ENCODE measurements around the gene CSAG3. TPM values are rescaled to one million over a fixed set of nuclear protein-coding genes. Genes with fewer than 3 reads are reported as not detected.
"Not testable (repeated sequence)": the region's sequence is repeated elsewhere in the genome, so short reads cannot be mapped to it uniquely, and the experiment has no call there.

The CSAG3 gene
- total and polyA plus RNA-seq, 2 experiments from 2014 or later, result not detected

GRCh38 chrX:152733261-152733975, 25.6 kb upstream of the CSAG3 start, which contains the start of the genes CSAG1 and MAGEA12:
TSS of gene CSAG1 (minus strand) at chrX:152733721. CDS start at chrX:152732460, 1,261 bp downstream.
TSS of gene MAGEA12 (plus strand) at chrX:152733757. CDS start at chrX:152736162, 2,405 bp downstream.
- DNase-seq, result no peak
- H3K27ac ChIP-seq, result no peak within 1 kb of the TSS
- no peaks in the 10 kb centered on the region for H3K36me3 ChIP-seq (ENCODE audit: low read depth)
- no peak within 1 kb of the TSS for H3K4me2 ChIP-seq (ENCODE audit: unreplicated experiment)
- H4K20me1 ChIP-seq (ENCODE audit: insufficient read depth), result no peaks in the 10 kb centered on the region
- no peaks in the 10 kb centered on the region for H3K4me1 ChIP-seq (ENCODE audit: insufficient read depth)
- no peaks in the 10 kb centered on the region for H3K27me3 ChIP-seq (replicated peaks; ENCODE audit: insufficient read depth)
- no peak within 1 kb of the TSS for H2AFZ ChIP-seq
- in situ Hi-C loops (cut with MboI), result no loop called here
- H3F3A ChIP-seq (ENCODE audit: insufficient read depth), result no peaks in the 10 kb centered on the region
- WGBS, 2 experiments (ENCODE audit: low coverage in 1 of 2, low lambda C conversion rate in 2 of 2, missing lambda C conversion rate in 2 of 2), result 8 to 74% methylated on average over 2 to 14 of the region's 21 CpGs
- no peaks in the 10 kb centered on the region for H3K9me2 ChIP-seq (ENCODE audit: insufficient read depth)
- TF ChIP-seq EZH2phosphoT487 (IDR thresholded peaks at IDR 0.05; ENCODE audit: insufficient read depth, low read depth), result no peak
- no peak for TF ChIP-seq EZH2 (IDR thresholded peaks at IDR 0.05; ENCODE audit: insufficient read depth, poor library complexity, severe bottlenecking)
- no peaks in the 10 kb centered on the region for H3K9me3 ChIP-seq (ENCODE audit: low read depth)
- H3K79me2 ChIP-seq (ENCODE audit: insufficient read depth), result no peaks in the 10 kb centered on the region
- no peak within 1 kb of the TSS for H3K9ac ChIP-seq
- H3K4me3 ChIP-seq, result no peak within 1 kb of the TSS

GRCh38 chrX:152734143-152734858, 24.7 kb upstream of the CSAG3 start:
- in situ Hi-C loops (cut with MboI); H3F3A ChIP-seq (ENCODE audit: insufficient read depth); H3K27ac ChIP-seq; H3K27me3 ChIP-seq (replicated peaks; ENCODE audit: insufficient read depth); H3K9ac ChIP-seq; H3K9me3 ChIP-seq (ENCODE audit: low read depth); H3K79me2 ChIP-seq (ENCODE audit: insufficient read depth); H3K4me1 ChIP-seq (ENCODE audit: insufficient read depth); H3K4me3 ChIP-seq; H3K4me2 ChIP-seq (ENCODE audit: unreplicated experiment); H3K9me2 ChIP-seq (ENCODE audit: insufficient read depth); H2AFZ ChIP-seq; H3K36me3 ChIP-seq (ENCODE audit: low read depth); DNase-seq; H4K20me1 ChIP-seq (ENCODE audit: insufficient read depth): not testable (repeated sequence)
- WGBS, 2 experiments (ENCODE audit: low coverage in 1 of 2, low lambda C conversion rate in 2 of 2, missing lambda C conversion rate in 2 of 2), result 72 to 76% methylated on average over 12 to 19 of the region's 22 CpGs

DNA sequence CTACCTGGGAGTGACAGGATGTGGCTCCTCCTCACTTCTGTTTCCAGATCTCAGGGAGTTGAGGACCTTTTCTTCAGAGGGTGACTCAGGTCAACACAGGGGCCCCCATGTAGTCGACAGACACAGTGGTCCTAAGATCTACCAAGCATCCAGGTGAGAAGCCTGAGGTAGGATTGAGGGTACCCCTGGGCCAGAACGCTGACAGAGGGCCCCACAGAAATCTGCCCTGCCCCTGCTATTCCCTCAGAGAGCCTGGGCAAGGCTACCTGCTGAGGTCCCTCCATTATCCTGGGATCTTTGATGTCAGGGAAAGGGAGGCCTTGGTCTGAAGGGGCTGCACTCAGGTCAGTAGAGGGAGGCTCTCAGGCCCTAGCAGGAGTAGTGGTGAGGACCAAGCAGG, 23.9 kb upstream of the CSAG3 start:
- no peaks in the 10 kb centered on the region for H3K79me2 ChIP-seq (ENCODE audit: insufficient read depth)
- no peaks in the 10 kb centered on the region for H3K36me3 ChIP-seq (ENCODE audit: low read depth)
- in situ Hi-C loops (cut with MboI), result no loop called here
- no peak overlapping the region for H3K27ac ChIP-seq
- H3K4me2 ChIP-seq (ENCODE audit: unreplicated experiment), result no peak overlapping the region
- no peaks in the 10 kb centered on the region for H3K4me1 ChIP-seq (ENCODE audit: insufficient read depth)
- no peaks in the 10 kb centered on the region for H3F3A ChIP-seq (ENCODE audit: insufficient read depth)
- no peak for DNase-seq
- H3K9me3 ChIP-seq (ENCODE audit: low read depth), result no peaks in the 10 kb centered on the region
- H2AFZ ChIP-seq, result no peak overlapping the region
- no peaks in the 10 kb centered on the region for H3K27me3 ChIP-seq (replicated peaks; ENCODE audit: insufficient read depth)
- no peaks in the 10 kb centered on the region for H3K9me2 ChIP-seq (ENCODE audit: insufficient read depth)
- no peak overlapping the region for H3K9ac ChIP-seq
- 9 to 21% methylated on average over 2 of the region's 2 CpGs for WGBS, 2 experiments (ENCODE audit: low coverage in 1 of 2, low lambda C conversion rate in 2 of 2, missing lambda C conversion rate in 2 of 2)
- H3K4me3 ChIP-seq, result no peak overlapping the region
- no peaks in the 10 kb centered on the region for H4K20me1 ChIP-seq (ENCODE audit: insufficient read depth)
- TF ChIP-seq EZH2phosphoT487 (IDR thresholded peaks at IDR 0.05; ENCODE audit: insufficient read depth, low read depth) (no peak), EZH2 (IDR thresholded peaks at IDR 0.05; ENCODE audit: insufficient read depth, poor library complexity, severe bottlenecking) (no peak)

- no peak overlapping the region for H3K4me2 ChIP-seq (ENCODE audit: unreplicated experiment)
- 23 to 45% methylated on average over 7 to 9 of the region's 12 CpGs for WGBS, 2 experiments (ENCODE audit: low coverage in 1 of 2, low lambda C conversion rate in 2 of 2, missing lambda C conversion rate in 2 of 2)
- H3K4me3 ChIP-seq, result no peak overlapping the region
- H2AFZ ChIP-seq, result no peak overlapping the region
- H3K27me3 ChIP-seq (replicated peaks; ENCODE audit: insufficient read depth), result no peaks in the 10 kb centered on the region
- no peak overlapping the region for H3K9ac ChIP-seq
- no peaks in the 10 kb centered on the region for H4K20me1 ChIP-seq (ENCODE audit: insufficient read depth)
- H3K4me1 ChIP-seq (ENCODE audit: insufficient read depth), result no peaks in the 10 kb centered on the region
- H3K9me3 ChIP-seq (ENCODE audit: low read depth), result no peaks in the 10 kb centered on the region
- H3K36me3 ChIP-seq (ENCODE audit: low read depth), result no peaks in the 10 kb centered on the region
- no peaks in the 10 kb centered on the region for H3K9me2 ChIP-seq (ENCODE audit: insufficient read depth)
- TF ChIP-seq EZH2phosphoT487 (IDR thresholded peaks at IDR 0.05; ENCODE audit: insufficient read depth, low read depth) (no peak), EZH2 (IDR thresholded peaks at IDR 0.05; ENCODE audit: insufficient read depth, poor library complexity, severe bottlenecking) (no peak)
- H3K79me2 ChIP-seq (ENCODE audit: insufficient read depth), result no peaks in the 10 kb centered on the region
- H3F3A ChIP-seq (ENCODE audit: insufficient read depth), result no peaks in the 10 kb centered on the region
- in situ Hi-C loops (cut with MboI), result no loop called here
- H3K27ac ChIP-seq, result no peak overlapping the region
- DNase-seq, result no peak
Measured at GRCh38 chrX:152735860-152736511, 23.0 kb upstream of the CSAG3 start.

DNA sequence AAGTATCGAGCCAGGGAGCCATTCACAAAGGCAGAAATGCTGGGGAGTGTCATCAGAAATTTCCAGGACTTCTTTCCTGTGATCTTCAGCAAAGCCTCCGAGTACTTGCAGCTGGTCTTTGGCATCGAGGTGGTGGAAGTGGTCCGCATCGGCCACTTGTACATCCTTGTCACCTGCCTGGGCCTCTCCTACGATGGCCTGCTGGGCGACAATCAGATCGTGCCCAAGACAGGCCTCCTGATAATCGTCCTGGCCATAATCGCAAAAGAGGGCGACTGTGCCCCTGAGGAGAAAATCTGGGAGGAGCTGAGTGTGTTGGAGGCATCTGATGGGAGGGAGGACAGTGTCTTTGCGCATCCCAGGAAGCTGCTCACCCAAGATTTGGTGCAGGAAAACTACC, 22.5 kb upstream of the CSAG3 start:
- H3K4me2 ChIP-seq (ENCODE audit: unreplicated experiment); DNase-seq; H3K79me2 ChIP-seq (ENCODE audit: insufficient read depth); H3K9ac ChIP-seq; H3K4me3 ChIP-seq; in situ Hi-C loops (cut with MboI); H3K36me3 ChIP-seq (ENCODE audit: low read depth); H3K9me3 ChIP-seq (ENCODE audit: low read depth); H4K20me1 ChIP-seq (ENCODE audit: insufficient read depth); H3F3A ChIP-seq (ENCODE audit: insufficient read depth); H3K9me2 ChIP-seq (ENCODE audit: insufficient read depth); H3K4me1 ChIP-seq (ENCODE audit: insufficient read depth); H3K27ac ChIP-seq; H3K27me3 ChIP-seq (replicated peaks; ENCODE audit: insufficient read depth); H2AFZ ChIP-seq: not testable (repeated sequence)
- WGBS, 2 experiments (ENCODE audit: low coverage in 1 of 2, low lambda C conversion rate in 2 of 2, missing lambda C conversion rate in 2 of 2), result 36 to 42% methylated on average over 5 to 12 of the region's 12 CpGs
